IPS DF 4.7 (cell line): ENCODE data around the gene EIF4E1B.
"Not testable (repeated sequence)": the region's sequence is repeated elsewhere in the genome, so short reads cannot be mapped to it uniquely, and the experiment has no call there.

Experiments used
- DNase-seq: peaks from one replicate; pipeline ENCODE4 v3.0.0-alpha.2; 2013; ENCODE audit warnings: low spot score; ENCODE audit errors: extremely low read depth

The EIF4E1B gene

GRCh38 chr5:176629853-176630680 is at the start of gene EIF4E1B, which contains the start of gene SNCB:
EIF4E1B (plus strand) TSS chr5:176630675; CDS start chr5:176642788, 12,113 bp downstream.
SNCB (minus strand) TSS chr5:176630534; CDS start chr5:176629654, 880 bp downstream.
- DNase-seq = no peak

GRCh38 chr5:176581361-176581760 is 49.1 kb upstream of the EIF4E1B start:
- DNase-seq = no peak

GRCh38 chr5:176583076-176583475 is 47.4 kb upstream of the EIF4E1B start:
- DNase-seq = no peak

- no peak for DNase-seq
Observed at GRCh38 chr5:176587398-176587797, 43.1 kb upstream of the EIF4E1B start.

GRCh38 chr5:176588297-176588696 is 42.2 kb upstream of the EIF4E1B start:
- no peak for DNase-seq

GRCh38 chr5:176589039-176589769 is 41.3 kb upstream of the EIF4E1B start:
- no peak for DNase-seq

GRCh38 chr5:176590035-176590717 is 40.3 kb upstream of the EIF4E1B start:
- DNase-seq = no peak

GRCh38 chr5:176591667-176592066 is 38.8 kb upstream of the EIF4E1B start:
- DNase-seq = not testable (repeated sequence)

- DNase-seq = no peak
Observed at GRCh38 chr5:176592573-176592972, 37.9 kb upstream of the EIF4E1B start.

- DNase-seq = no peak
Observed at GRCh38 chr5:176593273-176593869, 37.1 kb upstream of the EIF4E1B start.

- no peak for DNase-seq
Observed at GRCh38 chr5:176594554-176594953, 35.9 kb upstream of the EIF4E1B start.

- DNase-seq = no peak
Observed at GRCh38 chr5:176595386-176595943, 35.0 kb upstream of the EIF4E1B start.

GRCh38 chr5:176596069-176596644 is 34.3 kb upstream of the EIF4E1B start:
- no peak for DNase-seq

GRCh38 chr5:176596689-176597416 is 33.6 kb upstream of the EIF4E1B start:
- DNase-seq = no peak

- no peak for DNase-seq
Observed at GRCh38 chr5:176597417-176598389, 32.8 kb upstream of the EIF4E1B start.

GRCh38 chr5:176599749-176600430 is 30.6 kb upstream of the EIF4E1B start:
- not testable (repeated sequence) for DNase-seq

GRCh38 chr5:176601901-176602482 is 28.5 kb upstream of the EIF4E1B start:
- no peak for DNase-seq

GRCh38 chr5:176603091-176603490 is 27.4 kb upstream of the EIF4E1B start:
- no peak for DNase-seq
